Colon (tissue), 2 donors: ENCODE results near the gene GTF2F2.

Source experiments
- FAIRE-seq: peaks from 2 replicates; lab custom pipeline; 2012; peaks lifted over from hg19 to GRCh38; lab: Jason Lieb, UNC
- donor health status: control.
- donor health status: control.

GTF2F2 gene

GRCh38 chr13:45122941-45123340 is 2.6 kb downstream of the GTF2F2 start:
- no peak for FAIRE-seq

GRCh38 chr13:45132369-45133064 is 12.2 kb downstream of the GTF2F2 start:
- FAIRE-seq: no peak

GRCh38 chr13:45133396-45134118 is 13.2 kb downstream of the GTF2F2 start:
- no peak for FAIRE-seq

- no peak for FAIRE-seq
These were observed 16.6 kb downstream of the GTF2F2 start for GRCh38 chr13:45136741-45137504.

- no peak for FAIRE-seq
These were observed 17.2 kb downstream of the GTF2F2 start for GRCh38 chr13:45137526-45137925.

- no peak for FAIRE-seq
These were observed 18.0 kb downstream of the GTF2F2 start for GRCh38 chr13:45138282-45138681.

GRCh38 chr13:45141369-45141768 is 21.1 kb downstream of the GTF2F2 start:
- FAIRE-seq: no peak

GRCh38 chr13:45142440-45143345 is 22.4 kb downstream of the GTF2F2 start:
- no peak for FAIRE-seq

GRCh38 chr13:45143346-45143751 is 23.0 kb downstream of the GTF2F2 start:
- no peak for FAIRE-seq

GRCh38 chr13:45149964-45150363 is 29.7 kb downstream of the GTF2F2 start:
- no peak for FAIRE-seq

- no peak for FAIRE-seq
These were observed 36.5 kb downstream of the GTF2F2 start for GRCh38 chr13:45156565-45157361.

- no peak for FAIRE-seq
These were observed 41.9 kb downstream of the GTF2F2 start for GRCh38 chr13:45162194-45162593.

- no peak for FAIRE-seq
These were observed 42.5 kb downstream of the GTF2F2 start for GRCh38 chr13:45162821-45163220.

GRCh38 chr13:45166858-45167257 is 46.5 kb downstream of the GTF2F2 start:
- FAIRE-seq: no peak

- no peak for FAIRE-seq
These were observed 47.6 kb downstream of the GTF2F2 start for GRCh38 chr13:45167611-45168554.

GRCh38 chr13:45168555-45168930 is 48.2 kb downstream of the GTF2F2 start:
- no peak for FAIRE-seq

- FAIRE-seq: no peak
These were observed 54.2 kb downstream of the GTF2F2 start for GRCh38 chr13:45174478-45174877.

- FAIRE-seq: no peak
These were observed 58.2 kb downstream of the GTF2F2 start for GRCh38 chr13:45178349-45179162.

- FAIRE-seq: no peak
These were observed 59.1 kb downstream of the GTF2F2 start for GRCh38 chr13:45179428-45179827.
